Choroid plexus epithelial cell (primary cell): ENCODE results near the gene SCARF1.

ENCODE experiments used
- DNase-seq: peaks from one replicate; pipeline ENCODE4 v3.0.0-alpha.2; 2010; ENCODE audit warnings: low read depth
- H3K4me3 ChIP-seq: 2 replicates; pipeline ENCODE4 v1.5.1; 2011; ENCODE audit warnings: low read depth, mild to moderate bottlenecking, control low read depth, low read length, moderate library complexity
- CTCF ChIP-seq: conservative IDR thresholded peaks from 2 replicates; pipeline ENCODE4 v1.5.1; 2011; ENCODE audit warnings: low read depth, mild to moderate bottlenecking, control low read depth, inconsistent platforms, low read length, moderate library complexity

The SCARF1 gene

GRCh38 chr17:1625581-1625980 is 20.0 kb downstream of the SCARF1 start:
- DNase-seq, result no peak
- no peak overlapping the region for H3K4me3 ChIP-seq
- no peak for TF ChIP-seq CTCF

- DNase-seq, result no peak
- H3K4me3 ChIP-seq, result no peak overlapping the region
- TF ChIP-seq CTCF, result no peak
These were observed 20.5 kb downstream of the SCARF1 start for GRCh38 chr17:1625053-1625452.

GRCh38 chr17:1624650-1625049 is 20.9 kb downstream of the SCARF1 start:
- TF ChIP-seq CTCF, result no peak
- no peak overlapping the region for H3K4me3 ChIP-seq
- DNase-seq, result no peak

GRCh38 chr17:1623057-1623630 is 22.4 kb downstream of the SCARF1 start:
- TF ChIP-seq CTCF, result no peak
- no peak overlapping the region for H3K4me3 ChIP-seq

GRCh38 chr17:1621273-1621954 is 24.1 kb downstream of the SCARF1 start:
- TF ChIP-seq CTCF, result no peak
- no peak overlapping the region for H3K4me3 ChIP-seq
- no peak for DNase-seq

More at GRCh38 chr17:1623057-1623630, 22.4 kb downstream of the SCARF1 start:
- DNase-seq, result no peak

- no peak overlapping the region for H3K4me3 ChIP-seq
- no peak for TF ChIP-seq CTCF
These were observed 25.0 kb downstream of the SCARF1 start for GRCh38 chr17:1620486-1620885.

GRCh38 chr17:1617620-1618174 is 27.8 kb downstream of the SCARF1 start:
- TF ChIP-seq CTCF, result peak; percentile 2
- no peak overlapping the region for H3K4me3 ChIP-seq
- peak; percentile 69 for DNase-seq

More at GRCh38 chr17:1620486-1620885, 25.0 kb downstream of the SCARF1 start:
- no peak for DNase-seq
